Stimulated activated CD4-positive, alpha-beta T cell treated with anti-CD3 and anti-CD28 coated beads, Interleukin-1b, Interleukin-23, amount 100 ng/mL, for 1 hour (primary cell): ENCODE results near the gene FBH1.
"Not testable (repeated sequence)": the region's sequence is repeated elsewhere in the genome, so short reads cannot be mapped to it uniquely, and the experiment has no call there.

Source experiments
- DNase-seq, 2 donors: peaks; one replicate each; pipeline ENCODE4 v3.0.0-alpha.2; 2020; ENCODE audit warnings: low read depth in 2 of 2

The FBH1 gene

GRCh38 chr10:5903563-5903962 is 13.5 kb downstream of the FBH1 start:
- no peak for DNase-seq

DNA sequence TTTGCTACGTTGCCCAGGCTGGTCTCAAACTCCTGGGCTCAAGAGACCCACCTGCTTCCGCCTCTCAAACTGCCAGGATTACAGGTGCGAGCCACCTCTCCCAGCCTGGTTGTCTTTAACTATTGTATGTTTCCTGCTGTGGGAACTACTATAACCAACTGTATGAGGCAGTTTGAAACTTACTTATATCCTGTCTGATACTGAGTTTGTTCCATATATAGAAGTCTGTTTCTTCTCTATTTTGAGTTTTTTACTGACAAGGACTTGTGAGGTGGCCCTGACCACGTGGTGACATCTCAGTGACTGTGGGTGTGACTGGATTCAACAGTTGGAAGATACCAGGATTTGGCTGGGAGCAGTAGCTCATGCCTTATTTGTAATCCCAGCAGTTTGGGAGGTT is 14.2 kb downstream of the FBH1 start:
- no peak for DNase-seq

DNA sequence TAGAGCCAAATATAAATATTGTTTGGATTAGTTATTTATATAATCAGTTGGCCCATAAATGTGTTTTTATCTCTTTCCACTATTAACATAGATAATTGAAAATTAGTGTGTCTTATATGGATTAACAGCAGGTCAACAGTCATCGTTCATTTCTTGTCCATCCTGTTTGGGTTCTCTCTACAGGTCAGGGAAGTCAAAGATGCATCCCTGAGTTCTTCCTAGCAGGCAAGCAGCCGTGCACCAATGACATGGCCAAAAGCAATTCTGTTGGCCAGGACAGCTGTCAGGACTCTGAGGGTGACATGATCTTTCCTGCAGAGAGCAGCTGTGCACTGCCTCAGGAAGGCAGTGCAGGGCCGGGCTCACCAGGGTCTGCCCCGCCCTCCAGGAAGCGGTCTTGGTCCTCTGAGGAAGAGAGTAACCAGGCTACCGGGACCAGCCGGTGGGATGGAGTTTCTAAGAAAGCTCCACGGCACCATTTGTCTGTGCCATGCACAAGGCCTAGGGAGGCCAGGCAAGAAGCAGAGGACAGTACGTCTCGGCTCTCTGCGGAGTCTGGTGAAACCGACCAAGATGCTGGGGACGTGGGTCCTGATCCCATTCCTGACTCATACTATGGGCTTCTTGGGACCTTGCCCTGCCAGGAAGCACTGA is 15.9 kb downstream of the FBH1 start:
- DNase-seq: no peak

DNA sequence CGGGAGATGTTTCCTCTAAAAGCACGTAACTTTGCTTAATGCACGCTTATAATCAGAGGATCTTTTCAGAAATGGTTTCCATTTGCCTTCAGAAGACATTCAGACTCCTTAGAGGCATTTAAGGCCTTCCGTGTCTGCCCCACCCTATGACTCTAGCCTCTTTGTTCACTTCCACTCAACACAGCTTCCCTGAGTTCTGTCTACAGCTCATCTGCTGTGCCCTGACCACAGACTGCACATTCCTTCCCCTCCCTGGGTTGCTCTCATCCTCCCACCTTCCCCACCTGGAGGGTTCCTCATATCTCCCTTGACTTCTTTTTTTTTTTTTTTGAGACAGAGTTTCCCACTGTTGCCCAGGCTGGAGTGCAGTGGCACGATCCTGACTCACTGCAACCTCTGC is 16.6 kb downstream of the FBH1 start:
- no peak for DNase-seq

DNA sequence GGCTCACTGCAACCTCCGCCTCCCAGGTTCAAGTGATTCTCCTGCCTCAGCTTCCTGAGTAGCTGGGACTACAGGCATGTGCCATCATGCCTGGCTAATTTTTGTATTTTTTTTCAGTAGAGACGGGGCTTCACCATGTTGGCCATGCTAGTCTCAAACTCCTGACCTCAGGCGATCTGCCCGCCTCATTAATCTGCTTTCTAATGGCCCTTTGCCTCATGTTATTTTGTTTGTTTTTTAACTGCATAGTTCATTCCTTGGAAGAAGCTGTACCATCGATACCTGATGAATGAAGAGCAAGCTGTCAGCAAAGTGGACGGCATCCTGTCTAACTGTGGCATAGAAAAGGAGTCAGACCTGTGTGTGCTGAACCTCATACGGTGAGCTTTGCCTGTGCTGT is 18.6 kb downstream of the FBH1 start:
- not testable (repeated sequence) for DNase-seq

DNA sequence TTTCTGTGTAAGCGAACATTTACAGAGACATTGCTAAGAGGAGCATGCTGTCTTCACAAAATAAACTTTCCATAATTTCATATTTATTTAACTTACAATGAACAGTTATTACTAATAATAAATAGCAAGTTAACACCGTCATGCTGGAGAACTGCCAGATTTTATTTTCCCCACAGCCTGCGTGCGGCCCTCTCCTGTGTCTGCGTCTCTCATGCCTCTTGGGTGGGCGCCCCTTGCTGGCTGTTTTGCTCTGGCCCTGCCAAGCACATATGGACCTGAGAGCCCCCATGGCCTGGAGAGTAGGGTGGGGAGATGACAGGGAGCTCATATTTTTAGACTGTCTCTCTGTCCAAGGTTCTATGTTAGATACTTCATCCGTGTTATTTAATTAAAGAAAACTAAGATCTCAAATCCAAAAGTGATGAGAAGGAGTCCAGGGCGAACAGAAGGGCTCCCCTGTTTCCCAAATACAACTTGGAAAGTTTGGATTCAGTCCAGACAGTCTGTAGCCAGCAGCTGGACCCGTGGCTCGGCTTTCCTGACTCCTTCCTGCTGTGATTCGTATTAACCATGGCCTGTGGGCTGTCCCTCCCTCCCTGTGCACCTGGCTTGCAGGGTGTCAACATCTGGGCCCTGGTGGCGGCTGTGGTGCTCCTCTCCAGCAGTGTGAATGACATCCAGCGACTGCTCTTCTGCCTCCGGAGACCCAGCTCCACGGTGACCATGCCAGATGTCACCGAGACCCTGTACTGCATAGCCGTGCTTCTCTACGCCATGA is 20.5 kb downstream of the FBH1 start:
- DNase-seq: no peak

DNA sequence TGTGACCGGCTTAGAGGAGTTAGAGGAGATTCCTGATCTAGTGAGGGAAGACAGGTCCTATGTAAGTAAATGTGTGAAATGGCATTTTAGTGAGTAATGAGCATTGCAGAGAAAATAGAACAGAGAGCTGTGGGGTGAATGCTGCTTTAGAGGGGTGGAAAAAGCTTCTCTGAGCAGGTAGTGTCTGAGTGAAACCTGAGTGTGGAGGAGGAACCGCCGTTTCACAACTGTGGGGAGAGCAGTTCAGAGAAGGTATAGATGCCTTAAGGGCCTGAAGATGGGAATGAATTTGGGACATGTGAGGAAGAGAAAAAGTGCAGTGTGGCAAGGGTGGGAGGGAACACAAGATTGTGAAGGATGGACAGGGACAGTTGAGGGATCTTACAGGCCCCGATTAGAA is 21.6 kb downstream of the FBH1 start:
- no peak for DNase-seq

- DNase-seq: no peak
Observed at GRCh38 chr10:5913736-5914135, 23.7 kb downstream of the FBH1 start.

GRCh38 chr10:5915451-5915850 is 25.4 kb downstream of the FBH1 start:
- no peak for DNase-seq

GRCh38 chr10:5917305-5917704 is 27.3 kb downstream of the FBH1 start:
- no peak for DNase-seq

GRCh38 chr10:5918763-5919162 is 28.7 kb downstream of the FBH1 start:
- no peak for DNase-seq

DNA sequence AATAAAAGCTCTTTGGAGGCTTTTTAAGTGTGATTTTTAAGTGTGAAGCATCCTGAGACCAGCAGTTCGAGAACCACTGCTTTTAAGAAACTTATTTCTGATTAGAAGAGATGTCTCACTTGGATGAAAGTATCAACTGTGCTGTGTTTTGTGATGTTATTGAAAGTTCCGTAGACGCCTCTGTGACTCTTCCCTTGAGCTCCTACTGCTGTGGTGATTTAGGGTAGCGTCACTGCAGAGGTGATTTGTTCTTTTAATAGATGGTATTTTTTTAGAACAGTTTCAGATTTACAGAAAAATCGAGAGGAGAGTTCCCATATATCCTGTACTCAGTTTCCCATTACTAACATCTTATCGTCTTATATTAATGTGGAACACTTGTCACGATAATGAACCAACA is 29.5 kb downstream of the FBH1 start:
- no peak for DNase-seq

DNA sequence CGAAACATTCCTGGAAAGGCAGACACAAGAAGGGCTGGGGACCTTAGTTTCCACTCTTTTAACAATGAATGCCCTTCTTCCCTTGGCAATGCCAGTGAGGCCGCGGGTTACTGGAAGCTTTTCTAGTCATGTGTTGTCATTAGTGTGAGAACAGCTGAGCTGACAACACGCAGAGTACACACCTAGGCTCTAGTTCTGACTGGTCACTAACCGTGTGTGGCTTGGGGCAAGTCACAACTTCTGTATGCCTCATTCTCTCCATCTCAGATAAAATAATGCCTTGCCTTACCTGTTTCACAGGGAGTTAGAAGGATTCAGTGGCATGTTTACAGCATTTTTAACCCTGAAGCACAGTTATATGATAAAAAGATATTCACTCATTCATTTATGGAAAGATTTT is 31.7 kb downstream of the FBH1 start:
- no peak for DNase-seq

GRCh38 chr10:5924889-5925288 is 34.8 kb downstream of the FBH1 start:
- no peak for DNase-seq

DNA sequence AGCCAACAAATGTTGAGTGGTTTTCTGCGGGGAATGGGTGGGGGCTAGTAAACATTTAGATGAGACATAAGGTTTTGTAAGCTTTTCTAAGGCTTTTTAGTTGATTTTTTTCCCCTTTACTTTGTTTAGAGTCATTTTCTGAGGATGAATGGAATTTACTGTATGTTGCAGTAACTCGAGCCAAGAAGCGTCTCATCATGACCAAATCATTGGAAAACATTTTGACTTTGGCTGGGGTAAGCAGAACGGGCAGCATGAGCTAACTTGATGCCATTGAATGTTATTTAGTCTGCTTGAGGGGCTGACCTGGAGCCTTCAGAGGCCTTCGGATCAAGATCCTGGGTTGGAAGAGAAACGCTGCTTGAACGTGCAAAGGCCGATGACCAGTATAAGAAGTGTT is 37.3 kb downstream of the FBH1 start:
- no peak for DNase-seq

DNA sequence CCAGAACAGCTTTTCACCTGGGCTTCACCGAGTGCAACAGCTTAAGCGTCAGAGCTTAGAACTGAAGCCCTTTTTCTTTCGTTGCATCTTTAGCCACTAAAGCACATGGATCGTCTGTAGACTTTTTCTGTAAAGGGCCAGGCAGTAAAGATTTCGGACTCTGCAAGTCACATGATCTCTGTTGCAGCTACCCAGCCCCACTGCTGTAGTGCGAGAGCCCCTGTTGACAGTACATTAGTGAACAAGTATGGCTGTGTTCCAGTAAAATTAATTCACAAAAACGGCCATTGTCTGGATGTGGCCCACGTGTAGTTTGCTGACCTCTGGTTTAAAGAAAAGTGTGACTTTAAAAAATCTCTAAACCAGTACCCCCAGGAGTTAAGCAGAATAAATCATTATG is 39.4 kb downstream of the FBH1 start:
- no peak for DNase-seq

DNA sequence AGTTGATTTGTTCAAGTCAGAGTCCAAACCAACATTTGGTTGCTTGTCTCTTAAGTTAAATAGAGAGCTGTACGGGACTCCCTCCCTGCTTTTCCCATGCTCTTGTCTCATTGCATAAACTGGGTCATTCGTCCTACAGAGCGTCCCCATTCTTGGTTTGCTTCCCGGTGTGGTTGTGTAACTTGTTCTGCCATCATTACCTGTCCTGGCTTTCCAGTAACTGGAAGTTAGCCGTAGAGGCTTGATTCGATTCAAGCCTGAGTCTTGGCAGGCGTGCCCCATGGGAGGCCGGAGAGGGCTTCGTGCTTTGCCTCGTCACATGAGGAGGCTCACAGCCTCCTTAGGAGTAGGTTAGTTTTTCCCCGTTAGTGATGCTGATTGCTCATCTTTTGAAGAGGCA is 40.2 kb downstream of the FBH1 start:
- no peak for DNase-seq

DNA sequence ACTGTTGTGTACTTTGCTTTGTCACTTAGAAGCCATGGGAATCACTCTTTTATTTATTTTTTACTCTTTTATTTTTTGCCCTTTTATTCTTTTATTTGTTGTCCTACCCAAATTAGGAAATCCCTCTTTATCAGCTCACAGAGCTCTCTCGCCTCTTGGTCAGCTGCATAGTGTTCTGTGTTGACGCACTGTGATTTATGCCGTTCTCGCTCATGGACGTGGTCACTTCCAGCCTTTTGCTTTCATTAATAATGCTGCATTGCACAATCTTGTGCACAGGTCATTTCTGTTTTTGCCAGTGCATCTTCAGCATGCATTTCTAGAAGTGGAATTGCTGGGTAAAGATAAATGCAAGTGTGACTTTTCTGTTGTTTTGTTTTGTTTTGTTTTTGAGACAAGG is 42.3 kb downstream of the FBH1 start:
- no peak for DNase-seq

DNA sequence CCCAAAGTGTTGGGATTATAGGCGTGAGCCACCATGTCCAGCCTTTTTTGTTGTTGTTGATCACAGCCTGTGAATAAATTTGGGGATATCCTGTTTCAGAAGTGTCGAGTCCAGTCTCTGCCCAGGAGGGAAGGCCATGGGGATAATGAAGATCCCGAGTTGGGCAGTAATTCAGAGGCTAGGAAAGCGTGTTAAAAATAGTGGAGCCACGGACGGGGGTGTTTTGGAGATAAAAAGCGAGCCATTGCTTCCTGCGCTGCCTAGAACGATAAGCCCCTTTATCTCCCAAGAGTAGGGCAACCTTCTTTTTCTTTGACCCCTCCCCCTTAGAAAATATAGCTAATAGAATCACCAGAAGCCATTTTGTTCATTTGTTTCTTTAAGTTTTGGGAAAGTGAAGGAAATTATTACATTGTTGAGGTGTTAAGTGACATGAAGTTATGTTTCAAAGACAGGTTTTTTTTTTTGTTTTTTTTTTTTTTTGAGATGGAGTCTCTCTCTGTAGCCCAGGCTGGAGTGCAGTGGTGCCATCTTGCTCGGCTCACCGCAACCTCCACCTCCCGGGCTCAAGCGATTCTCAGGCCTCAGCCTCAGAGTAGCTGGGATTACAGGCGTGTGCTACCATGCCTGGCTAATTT is 44.0 kb downstream of the FBH1 start:
- no peak for DNase-seq

DNA sequence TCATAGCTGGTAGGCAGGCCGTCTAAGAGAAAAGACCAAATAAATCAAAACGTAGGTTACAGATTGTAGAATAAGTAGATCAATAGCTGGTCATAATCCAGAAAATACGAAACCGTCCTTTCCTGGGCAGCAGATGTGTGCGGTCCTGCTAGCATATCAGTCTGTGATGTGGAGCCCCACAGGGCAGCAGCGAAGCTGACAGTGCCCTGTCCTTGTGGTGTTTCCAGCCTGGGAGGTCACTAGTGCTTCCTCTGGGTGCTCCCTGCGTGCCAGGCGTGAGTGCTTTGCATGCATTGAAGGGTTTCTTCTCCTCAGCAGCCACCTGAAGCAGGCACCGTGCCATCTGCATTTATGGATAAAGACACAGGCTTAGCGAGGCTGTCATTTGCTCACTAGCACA is 45.6 kb downstream of the FBH1 start:
- DNase-seq: no peak

- DNase-seq: no peak
Observed at GRCh38 chr10:5937016-5937415, 47.0 kb downstream of the FBH1 start.

- DNase-seq: no peak
Observed at GRCh38 chr10:5938291-5938690, 48.2 kb downstream of the FBH1 start.

GRCh38 chr10:5940807-5941218 is 50.8 kb downstream of the FBH1 start:
- no peak for DNase-seq
